Measurements from ENCODE around the gene ZNF324. TPM values are rescaled to one million over a fixed set of nuclear protein-coding genes. Genes with fewer than 3 reads are reported as not detected.

The ZNF324 gene
- polyA plus RNA-seq, 1 of the 3 experiments (the other 2 are of a cell fraction): 5.6 TPM

GRCh38 chr19:58510084-58510862 lies 43.4 kb downstream of the ZNF324 start:
- Histone ChIP-seq H3K9ac (no peak overlapping the region), H3K27me3 (ENCODE audit: insufficient read depth) (no peaks in the 10 kb centered on the region), H3K4me3 (ENCODE audit: low read depth in 2 of 2, low read length in 1 of 2) (no peak overlapping the region), H4K20me1 (ENCODE audit: insufficient read depth) (no peaks in the 10 kb centered on the region), H3K4me2 (no peak overlapping the region), H3K36me3 (replicated peaks in 1 of 2; ENCODE audit: control insufficient read depth in 1 of 2, insufficient read depth in 2 of 2, low read length in 1 of 2) (peaks cover 6 to 9% of the 10 kb centered on the region in 2 experiments), H3K79me2 (ENCODE audit: insufficient read depth) (peaks cover 18% of the 10 kb centered on the region), H3F3A (replicated peaks; ENCODE audit: insufficient read depth) (peaks cover 4% of the 10 kb centered on the region), H3K9me3 (no peaks in the 10 kb centered on the region), H3K4me1 (ENCODE audit: control insufficient read depth in 1 of 2, insufficient read depth in 2 of 2, low read depth in 1 of 2, low read length in 1 of 2) (peaks cover 0 to 10% of the 10 kb centered on the region in 2 experiments; a peak in 1 of 4 replicates), H3K27ac (ENCODE audit: low read depth in 2 of 2, low read length in 1 of 2) (no peak overlapping the region), H3K9me2 (no peaks in the 10 kb centered on the region), H2AFZ (ENCODE audit: low read depth) (no peak overlapping the region)
- TF ChIP-seq RXRA (IDR thresholded peaks at IDR 0.05; ENCODE audit: borderline replicate concordance, low read depth) (no peak), NFIC (IDR thresholded peaks at IDR 0.05; ENCODE audit: borderline replicate concordance) (no peak), GATA2 (CRISPR knock-in tag; IDR thresholded peaks at IDR 0.05) (no peak), FOXJ3 (CRISPR knock-in tag; IDR thresholded peaks at IDR 0.05) (no peak), RCOR1 (IDR thresholded peaks at IDR 0.05; ENCODE audit: low read length) (no peak), POLR2AphosphoS5 (IDR thresholded peaks at IDR 0.05; ENCODE audit: low read depth, low read length) (no peak), MEF2A (IDR thresholded peaks at IDR 0.05; ENCODE audit: borderline replicate concordance, low read depth) (no peak), GABPA (IDR thresholded peaks at IDR 0.05; ENCODE audit: low read depth) (no peak), TCF12 (IDR thresholded peaks at IDR 0.05) (no peak)
- TF ChIP-seq, protein P1, sequence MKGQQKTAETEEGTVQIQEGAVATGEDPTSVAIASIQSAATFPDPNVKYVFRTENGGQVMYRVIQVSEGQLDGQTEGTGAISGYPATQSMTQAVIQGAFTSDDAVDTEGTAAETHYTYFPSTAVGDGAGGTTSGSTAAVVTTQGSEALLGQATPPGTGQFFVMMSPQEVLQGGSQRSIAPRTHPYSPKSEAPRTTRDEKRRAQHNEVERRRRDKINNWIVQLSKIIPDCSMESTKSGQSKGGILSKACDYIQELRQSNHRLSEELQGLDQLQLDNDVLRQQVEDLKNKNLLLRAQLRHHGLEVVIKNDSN (IDR thresholded peaks at IDR 0.05; ENCODE audit: borderline replicate concordance, low read depth): no peak
- CTCF ChIA-PET: interaction anchor here (6.9 kb wide), 1 partner anchor 9 kb away, joined by 30 read pairs; the partner anchor contains the start of gene ZBTB45
- POLR2A ChIA-PET: no interaction called here
- no peak for DNase-seq
- WGBS (ENCODE audit: low lambda C conversion rate): 84% methylated on average over 7 of the region's 8 CpGs

GRCh38 chr19:58511353-58512208 lies 44.7 kb downstream of the ZNF324 start, which contains the start of gene SLC27A5:
TSS of gene SLC27A5 (minus strand) at chr19:58511992. CDS start at chr19:58511955, 37 bp downstream.
- Histone ChIP-seq H3K9me2 (no peaks in the 10 kb centered on the region), H3F3A (replicated peaks; ENCODE audit: insufficient read depth) (peaks cover 4% of the 10 kb centered on the region), H2AFZ (ENCODE audit: low read depth) (no peak within 1 kb of the TSS), H3K79me2 (ENCODE audit: insufficient read depth) (peaks cover 31% of the 10 kb centered on the region), H3K27me3 (ENCODE audit: insufficient read depth) (no peaks in the 10 kb centered on the region), H3K27ac (ENCODE audit: low read depth in 2 of 2, low read length in 1 of 2) (no peak within 1 kb of the TSS), H4K20me1 (ENCODE audit: insufficient read depth) (no peaks in the 10 kb centered on the region), H3K9ac (no peak within 1 kb of the TSS), H3K4me2 (no peak within 1 kb of the TSS), H3K4me1 (ENCODE audit: control insufficient read depth in 1 of 2, insufficient read depth in 2 of 2, low read depth in 1 of 2, low read length in 1 of 2) (peaks cover 0 to 15% of the 10 kb centered on the region in 2 experiments; a peak in 1 of 4 replicates), H3K4me3 (ENCODE audit: low read depth in 2 of 2, low read length in 1 of 2) (no peak within 1 kb of the TSS), H3K36me3 (replicated peaks in 1 of 2; ENCODE audit: control insufficient read depth in 1 of 2, insufficient read depth in 2 of 2, low read length in 1 of 2) (peaks cover 9 to 19% of the 10 kb centered on the region in 2 experiments), H3K9me3 (no peaks in the 10 kb centered on the region)
- no peak for TF ChIP-seq RCOR1 (IDR thresholded peaks at IDR 0.05; ENCODE audit: low read length)
- no peak for TF ChIP-seq JUND (IDR thresholded peaks at IDR 0.05)
- TF ChIP-seq, protein P1 (IDR thresholded peaks at IDR 0.05; ENCODE audit: borderline replicate concordance, low read depth): no peak
- no peak for TF ChIP-seq RFX5 (IDR thresholded peaks at IDR 0.05; ENCODE audit: low read length)
- no peak for TF ChIP-seq EZH2phosphoT487 (IDR thresholded peaks at IDR 0.05; ENCODE audit: borderline replicate concordance, low read depth)
- TF ChIP-seq, protein P2, sequence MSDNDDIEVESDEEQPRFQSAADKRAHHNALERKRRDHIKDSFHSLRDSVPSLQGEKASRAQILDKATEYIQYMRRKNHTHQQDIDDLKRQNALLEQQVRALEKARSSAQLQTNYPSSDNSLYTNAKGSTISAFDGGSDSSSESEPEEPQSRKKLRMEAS (IDR thresholded peaks at IDR 0.05; ENCODE audit: low read depth): no peak
- TF ChIP-seq MEF2A (IDR thresholded peaks at IDR 0.05; ENCODE audit: borderline replicate concordance, low read depth): no peak
- WGBS (ENCODE audit: low lambda C conversion rate): 76% methylated on average over 2 of the region's 25 CpGs
- CTCF ChIA-PET: interaction anchor here (6.9 kb wide), 1 partner anchor 7 kb away, joined by 30 read pairs; the partner anchor contains the start of gene ZBTB45
- no peak for DNase-seq
- POLR2A ChIA-PET: interaction anchor here (1.2 kb wide), 1 partner anchor 8 kb away, joined by 3 read pairs; the partner anchor contains the start of gene ZBTB45
